Measurements from ENCODE around the gene SLC6A19.

DNA sequence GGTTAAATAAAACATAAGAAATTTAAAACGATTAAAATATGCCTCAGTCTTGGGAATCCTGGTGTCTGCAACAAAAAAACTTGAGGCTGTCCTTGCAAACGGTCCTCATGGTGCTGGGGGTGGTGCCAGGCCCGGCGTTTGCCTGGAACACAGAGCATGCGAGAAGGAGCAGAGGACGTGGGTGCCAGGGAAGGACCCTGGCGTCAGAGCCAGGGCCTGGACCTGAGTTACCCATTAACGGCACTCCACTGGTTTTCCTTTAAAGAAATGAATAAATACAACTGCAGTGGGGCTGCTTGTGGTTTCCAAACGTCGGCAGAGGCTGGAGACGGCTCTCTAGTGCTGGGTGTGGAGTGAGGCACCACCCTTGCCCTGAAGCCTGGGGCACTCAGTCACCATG is 23.7 kb downstream of the SLC6A19 start, which contains the start of gene SLC6A18:
- TF ChIP-seq HOXC10 (CRISPR knock-in tag; IDR thresholded peaks at IDR 0.05) (no peak), MYNN (tag by site-specific recombination; IDR thresholded peaks at IDR 0.05; ENCODE audit: borderline replicate concordance) (no peak), BCL11B (tag by site-specific recombination; IDR thresholded peaks at IDR 0.05; ENCODE audit: low read depth) (no peak), OSR2 (tag by site-specific recombination; IDR thresholded peaks at IDR 0.05) (no peak), ZSCAN18 (tag by site-specific recombination; IDR thresholded peaks at IDR 0.05) (no peak), ZFP37 (tag by site-specific recombination; IDR thresholded peaks at IDR 0.05) (no peak), REST (tag by site-specific recombination; IDR thresholded peaks at IDR 0.05) (no peak), YY1 (tag by site-specific recombination; IDR thresholded peaks at IDR 0.05) (no peak), MZF1 (tag by site-specific recombination; IDR thresholded peaks at IDR 0.05; ENCODE audit: borderline replicate concordance) (no peak)
- TF ChIP-seq, protein P1, sequence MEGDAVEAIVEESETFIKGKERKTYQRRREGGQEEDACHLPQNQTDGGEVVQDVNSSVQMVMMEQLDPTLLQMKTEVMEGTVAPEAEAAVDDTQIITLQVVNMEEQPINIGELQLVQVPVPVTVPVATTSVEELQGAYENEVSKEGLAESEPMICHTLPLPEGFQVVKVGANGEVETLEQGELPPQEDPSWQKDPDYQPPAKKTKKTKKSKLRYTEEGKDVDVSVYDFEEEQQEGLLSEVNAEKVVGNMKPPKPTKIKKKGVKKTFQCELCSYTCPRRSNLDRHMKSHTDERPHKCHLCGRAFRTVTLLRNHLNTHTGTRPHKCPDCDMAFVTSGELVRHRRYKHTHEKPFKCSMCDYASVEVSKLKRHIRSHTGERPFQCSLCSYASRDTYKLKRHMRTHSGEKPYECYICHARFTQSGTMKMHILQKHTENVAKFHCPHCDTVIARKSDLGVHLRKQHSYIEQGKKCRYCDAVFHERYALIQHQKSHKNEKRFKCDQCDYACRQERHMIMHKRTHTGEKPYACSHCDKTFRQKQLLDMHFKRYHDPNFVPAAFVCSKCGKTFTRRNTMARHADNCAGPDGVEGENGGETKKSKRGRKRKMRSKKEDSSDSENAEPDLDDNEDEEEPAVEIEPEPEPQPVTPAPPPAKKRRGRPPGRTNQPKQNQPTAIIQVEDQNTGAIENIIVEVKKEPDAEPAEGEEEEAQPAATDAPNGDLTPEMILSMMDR (tag by site-specific recombination; IDR thresholded peaks at IDR 0.05) = no peak
